Stimulated activated CD4-positive, alpha-beta T cell treated with anti-CD3 and anti-CD28 coated beads, TNF-alpha, amount 100 ng/mL, for 4 hours (primary cell): ENCODE measurements around the gene CYP3A7.
"Not testable (repeated sequence)": the region's sequence is repeated elsewhere in the genome, so short reads cannot be mapped to it uniquely, and the experiment has no call there.

Experiments
- DNase-seq, 3 experiments: peaks; one replicate each; pipeline ENCODE4 v3.0.0-alpha.2; 2020; ENCODE audit warnings: low read depth in 3 of 3

CYP3A7 gene

DNA sequence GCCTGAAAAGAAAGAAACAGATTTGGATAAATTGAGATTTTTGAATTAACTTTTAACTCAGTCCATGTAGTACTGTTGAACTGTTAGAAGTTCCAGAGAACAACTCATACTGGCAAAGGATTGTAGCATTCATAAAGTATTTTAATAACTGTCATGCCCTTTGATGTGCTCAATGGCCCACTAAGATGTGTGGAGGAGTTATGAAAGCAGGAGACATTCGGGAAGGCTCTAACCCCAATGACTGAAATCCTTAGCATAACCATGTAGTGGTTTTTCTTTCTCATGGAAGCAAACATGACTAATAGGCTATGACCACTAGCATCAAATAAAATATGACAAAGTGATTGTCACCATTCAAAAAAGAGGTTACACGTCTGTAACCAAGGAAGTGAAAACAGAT, 25.7 kb downstream of the CYP3A7 start:
- no peak for DNase-seq

DNA sequence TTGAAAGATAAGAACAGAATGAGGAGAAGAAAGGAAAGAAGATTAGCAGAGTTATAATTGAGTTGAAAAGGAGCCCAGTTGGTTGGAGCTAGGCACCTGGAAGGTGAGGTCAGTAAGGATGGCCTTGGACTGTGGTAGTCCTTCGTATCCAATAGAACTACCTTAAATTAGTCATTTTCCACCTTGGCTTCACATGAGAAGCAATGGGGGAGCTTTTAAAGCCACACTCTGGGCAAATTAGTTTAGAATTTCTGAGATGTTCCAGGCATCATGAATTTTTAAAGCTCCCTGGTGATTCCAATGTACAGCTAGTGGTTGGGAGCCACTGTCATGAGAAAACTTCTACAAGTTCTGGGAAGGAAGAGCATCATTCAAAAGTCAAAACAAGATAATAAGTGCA, 27.9 kb downstream of the CYP3A7 start:
- no peak for DNase-seq

DNA sequence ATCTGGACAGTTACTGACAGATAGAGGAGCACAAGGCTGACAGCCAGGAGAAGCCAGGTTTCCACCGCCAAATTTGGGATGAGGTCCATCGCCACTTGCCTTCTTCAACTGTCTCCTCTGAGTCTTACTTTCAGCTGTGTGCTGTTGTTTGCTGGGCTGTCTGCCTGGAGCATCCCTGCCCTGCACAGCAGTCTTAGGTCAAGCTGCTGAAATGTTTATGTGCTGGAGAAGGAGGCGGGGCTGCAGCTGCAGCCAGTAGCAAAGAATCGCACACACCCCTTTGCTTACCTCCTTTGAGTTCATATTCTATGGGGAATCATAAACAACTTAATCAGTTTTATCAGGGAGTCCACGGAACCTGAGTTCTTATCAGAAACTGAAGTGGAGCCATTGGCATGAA, 35.0 kb downstream of the CYP3A7 start:
- DNase-seq: no peak

DNA sequence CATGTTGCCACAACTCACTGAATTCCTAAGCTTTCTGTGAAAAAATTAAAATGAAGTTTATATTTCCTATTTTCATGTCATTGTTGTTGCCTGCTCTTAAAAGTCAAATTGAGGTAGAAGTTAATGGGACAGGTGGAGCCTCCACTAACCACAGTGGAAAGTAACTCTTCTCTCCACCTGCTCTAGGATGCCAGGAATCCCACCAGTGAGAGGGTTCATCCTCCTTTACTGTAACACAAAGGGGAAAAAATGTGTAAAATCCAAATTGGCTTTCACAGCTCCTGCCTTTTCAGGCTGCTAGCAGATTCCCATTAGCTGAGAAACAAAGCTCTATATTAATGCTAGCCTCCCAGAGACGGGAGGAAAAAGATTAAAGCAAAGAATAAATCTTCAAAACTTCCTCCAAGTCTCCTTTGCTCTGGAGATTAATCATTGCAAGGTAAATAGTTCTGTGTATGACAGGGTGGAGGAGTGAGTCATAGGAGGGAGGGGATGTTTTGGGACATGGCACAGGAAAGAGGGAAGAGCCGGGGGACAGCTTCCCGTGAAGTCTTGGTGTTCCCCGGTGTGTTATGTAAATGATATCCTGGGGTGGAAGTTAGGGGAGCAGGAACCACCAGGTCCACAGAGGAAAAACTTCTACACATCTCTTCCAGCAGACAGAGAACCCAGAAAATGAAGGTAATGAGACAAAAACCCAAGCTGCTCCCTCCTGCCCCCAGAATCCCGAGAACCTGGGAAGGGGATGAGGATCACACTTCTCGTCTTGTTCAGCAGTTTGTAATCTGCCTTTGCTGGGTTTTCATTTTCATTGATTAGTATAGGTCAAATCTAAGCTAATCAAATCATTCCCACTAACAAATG, 35.9 kb downstream of the CYP3A7 start:
- DNase-seq: not testable (repeated sequence)

DNA sequence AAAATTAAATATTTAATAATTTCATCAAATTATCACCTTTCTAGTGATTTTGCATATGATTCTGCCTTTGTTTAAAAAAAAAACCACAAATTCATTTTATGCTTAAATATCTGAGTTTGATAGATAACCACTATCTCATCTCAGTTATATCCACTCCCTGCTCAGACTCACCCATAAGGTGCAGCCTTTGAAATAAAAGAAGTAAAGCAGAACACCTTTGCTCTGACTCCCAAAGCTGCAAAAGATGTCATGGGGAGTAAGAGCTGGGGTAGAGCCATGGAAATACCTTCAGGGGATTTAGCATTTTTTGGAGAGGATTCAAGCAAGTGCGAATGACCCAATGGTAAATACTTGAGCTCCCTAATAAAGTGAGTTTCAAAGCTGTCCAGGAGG, 40.1 kb downstream of the CYP3A7 start:
- DNase-seq: no peak

DNA sequence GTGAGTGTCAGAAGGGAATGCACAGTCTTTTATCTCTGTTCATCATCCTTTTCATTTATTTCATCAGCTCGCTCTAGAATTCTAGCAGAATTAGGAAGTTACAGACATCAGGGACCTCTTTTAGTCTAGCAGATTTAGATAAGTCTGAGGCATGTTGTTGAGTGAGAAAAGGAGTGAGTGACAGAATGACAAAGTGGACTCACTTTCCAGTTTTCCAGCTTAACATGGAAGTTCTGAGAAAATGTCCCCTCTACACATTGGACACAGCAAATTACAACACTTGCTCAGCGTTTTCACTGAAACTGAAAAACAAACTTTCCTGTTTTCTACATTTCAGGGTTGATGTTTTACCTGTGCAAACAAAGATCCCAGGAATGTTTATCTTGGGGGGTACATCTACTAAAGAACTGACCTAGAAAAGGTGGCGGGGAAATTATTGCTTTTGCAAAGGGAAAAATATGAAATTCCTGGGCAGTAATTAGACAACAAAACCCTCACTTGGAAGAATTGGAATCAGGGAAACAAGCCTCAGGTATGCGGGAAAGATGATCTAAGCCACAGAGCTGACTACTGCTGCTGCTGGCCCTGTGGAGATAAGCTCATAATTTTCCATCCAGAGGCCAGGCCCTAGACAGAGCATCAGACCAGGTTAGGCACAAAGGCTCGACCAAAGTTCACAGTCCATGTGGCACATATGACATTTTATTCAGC, 40.6 kb downstream of the CYP3A7 start:
- no peak for DNase-seq

DNA sequence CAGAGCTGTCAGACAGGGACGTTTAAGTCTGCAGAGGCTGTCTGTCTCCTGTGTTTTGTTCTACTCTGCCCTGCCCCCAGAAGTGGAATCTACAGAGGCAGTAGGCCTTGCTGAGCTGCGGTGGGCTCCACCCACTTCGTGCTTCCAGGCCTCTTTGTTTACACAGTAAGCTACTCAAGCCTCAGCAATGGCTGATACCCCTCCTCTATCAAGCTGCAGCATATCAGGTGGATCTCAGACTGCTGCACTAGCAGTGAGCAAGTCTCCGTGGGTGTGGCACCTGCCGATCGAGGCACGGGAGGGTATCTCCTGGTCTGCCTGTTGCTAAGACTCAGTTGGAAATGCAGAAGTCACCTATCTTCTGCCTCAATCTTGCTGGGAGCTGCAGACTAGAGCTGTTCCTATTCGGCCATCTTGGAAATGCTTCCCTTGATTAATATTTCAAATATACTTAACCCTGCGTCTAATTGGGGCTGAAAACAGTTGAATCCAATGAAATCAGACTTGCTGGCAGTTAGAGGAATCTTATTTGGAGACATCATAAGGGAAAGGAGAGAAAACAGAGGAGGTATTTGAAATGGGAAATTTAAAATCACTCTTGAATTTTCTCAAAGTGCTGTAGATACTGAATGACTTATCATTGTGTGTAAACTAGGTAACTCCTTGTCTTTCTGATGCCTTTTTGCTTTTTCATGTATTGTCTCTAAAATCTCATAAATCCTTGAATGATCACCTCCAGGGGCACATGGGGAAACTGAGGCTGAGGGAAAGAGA, 41.4 kb downstream of the CYP3A7 start:
- no peak for DNase-seq

DNA sequence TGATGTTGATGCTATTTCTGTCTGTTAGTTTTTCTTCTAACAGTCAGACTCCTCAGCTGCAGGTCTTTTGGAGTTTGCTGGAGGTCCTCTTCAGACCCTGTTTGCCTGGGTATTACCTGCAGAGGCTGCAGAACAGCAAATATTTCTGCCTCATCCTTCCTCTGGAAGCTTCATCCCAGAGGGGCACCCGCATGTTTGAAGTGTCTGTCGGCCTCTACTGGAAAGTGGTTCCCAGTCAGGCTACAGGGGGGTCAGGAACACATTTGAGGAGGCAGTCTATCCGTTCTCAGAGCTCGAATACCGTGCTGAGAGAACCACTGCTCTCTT, 41.9 kb downstream of the CYP3A7 start:
- DNase-seq: no peak

DNA sequence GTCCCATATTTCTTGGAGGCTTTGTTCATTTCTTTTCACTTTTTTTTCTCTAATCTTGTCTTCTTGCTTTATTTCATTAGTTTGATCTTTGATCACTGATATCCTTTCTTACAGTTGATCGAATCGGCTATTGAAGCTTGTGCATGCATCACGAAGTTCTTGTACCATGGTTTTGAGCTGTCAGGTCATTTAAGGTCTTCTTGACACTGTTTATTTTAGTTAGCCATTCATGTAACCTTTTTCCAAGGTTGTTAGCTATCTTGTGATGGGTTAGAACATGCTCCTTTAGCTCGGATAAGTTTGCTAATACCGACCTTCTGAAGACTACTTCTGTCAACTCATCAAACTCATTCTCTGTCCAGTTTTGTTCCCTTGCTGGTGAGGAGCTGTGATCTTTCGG, 42.4 kb downstream of the CYP3A7 start:
- DNase-seq: not testable (repeated sequence)

DNA sequence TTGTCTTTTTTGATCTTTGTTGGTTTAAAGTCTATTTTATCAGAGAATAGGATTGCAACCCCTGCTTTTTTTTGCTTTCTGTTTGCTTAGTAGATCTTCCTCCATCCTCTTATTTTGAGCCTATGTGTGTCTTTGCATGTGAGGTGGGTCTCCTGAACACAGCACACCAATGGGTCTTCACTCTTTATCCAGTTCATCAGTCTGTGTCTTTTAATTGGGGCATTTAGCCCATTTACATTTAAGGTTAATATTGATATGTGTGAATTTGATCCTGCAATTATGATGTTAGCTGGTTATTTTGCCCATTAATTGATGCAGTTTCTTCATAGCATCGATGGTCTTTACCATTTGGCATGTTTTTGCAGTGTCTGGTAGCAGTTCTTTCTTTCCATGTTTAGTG, 43.3 kb downstream of the CYP3A7 start:
- DNase-seq: not testable (repeated sequence)

DNA sequence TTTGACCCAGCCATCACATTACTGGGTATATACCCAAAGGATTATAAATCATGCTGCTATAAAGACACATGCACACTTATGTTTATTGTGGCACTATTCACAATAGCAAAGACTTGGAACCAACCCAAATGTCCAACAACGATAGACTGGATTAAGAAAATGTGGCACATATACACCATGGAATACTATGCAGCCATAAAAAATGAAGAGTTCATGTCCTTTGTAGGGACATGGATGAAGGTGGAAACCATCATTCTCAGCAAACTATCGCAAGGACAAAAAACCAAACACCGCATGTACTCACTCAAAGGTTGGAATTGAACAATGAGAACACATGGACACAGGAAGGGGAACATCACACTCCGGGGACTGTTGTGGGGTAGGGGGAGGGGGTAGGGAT, 44.1 kb downstream of the CYP3A7 start:
- DNase-seq: not testable (repeated sequence)

DNA sequence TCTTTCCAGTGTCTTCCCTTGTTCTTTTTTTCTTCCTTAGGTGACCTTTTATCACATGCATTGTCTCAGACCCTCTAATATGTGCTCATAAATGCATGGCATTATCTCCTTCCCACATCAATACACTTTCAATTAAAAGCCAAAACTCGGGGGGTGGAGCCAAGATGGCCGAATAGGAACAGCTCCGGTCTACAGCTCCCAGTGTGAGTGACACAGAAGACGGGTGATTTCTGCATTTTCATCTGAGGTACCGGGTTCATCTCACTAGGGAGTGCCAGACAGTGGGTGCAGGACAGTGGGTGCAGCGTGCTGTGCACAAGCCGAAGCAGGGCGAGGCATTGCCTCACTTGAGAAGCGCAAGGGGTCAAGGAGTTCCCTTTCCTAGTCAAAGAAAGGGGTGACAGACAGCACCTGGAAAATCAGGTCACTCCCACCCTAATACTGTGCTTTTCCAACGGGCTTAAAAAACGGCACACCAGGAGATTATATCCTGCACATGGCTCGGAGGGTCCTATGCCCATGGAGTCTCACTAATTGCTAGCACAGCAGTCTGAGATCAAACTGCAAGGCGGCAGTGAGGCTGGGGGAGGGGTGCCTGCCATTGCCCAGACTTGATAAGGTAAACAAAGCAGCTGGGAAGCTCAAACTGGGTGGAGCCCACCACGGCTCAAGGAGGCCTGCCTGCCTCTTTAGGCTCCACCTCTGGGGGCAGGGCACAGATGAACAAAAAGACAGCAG, 49.0 kb downstream of the CYP3A7 start:
- not testable (repeated sequence) for DNase-seq

DNA sequence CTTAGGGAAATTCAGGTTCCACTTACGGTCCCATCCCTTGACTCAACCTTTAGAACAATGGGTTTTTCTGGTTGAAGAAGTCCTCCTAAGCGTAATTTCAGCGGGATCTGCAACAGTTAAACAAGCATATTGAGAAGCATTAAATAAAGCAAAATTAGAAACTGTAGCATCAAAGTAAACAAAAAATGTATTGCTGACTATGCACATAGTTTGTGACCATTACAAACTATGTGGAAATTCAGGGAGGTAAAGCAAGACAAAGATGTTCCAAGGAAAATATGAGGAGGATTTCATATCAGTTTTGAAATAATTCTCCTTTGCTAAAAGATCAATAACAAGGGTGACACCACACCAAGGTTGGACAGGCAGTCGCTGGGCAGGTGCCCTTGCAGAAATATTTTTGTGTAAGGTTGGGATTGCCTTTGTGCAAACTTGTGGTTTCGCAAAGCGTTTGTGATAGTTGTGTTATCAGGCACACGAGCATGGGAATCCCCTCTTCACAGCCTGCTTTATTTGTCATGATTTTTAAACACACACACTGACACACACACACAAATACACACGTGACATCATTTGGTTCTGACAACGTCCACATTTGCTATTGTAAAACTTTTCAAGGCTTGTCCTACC, 49.8 kb downstream of the CYP3A7 start:
- no peak for DNase-seq

DNA sequence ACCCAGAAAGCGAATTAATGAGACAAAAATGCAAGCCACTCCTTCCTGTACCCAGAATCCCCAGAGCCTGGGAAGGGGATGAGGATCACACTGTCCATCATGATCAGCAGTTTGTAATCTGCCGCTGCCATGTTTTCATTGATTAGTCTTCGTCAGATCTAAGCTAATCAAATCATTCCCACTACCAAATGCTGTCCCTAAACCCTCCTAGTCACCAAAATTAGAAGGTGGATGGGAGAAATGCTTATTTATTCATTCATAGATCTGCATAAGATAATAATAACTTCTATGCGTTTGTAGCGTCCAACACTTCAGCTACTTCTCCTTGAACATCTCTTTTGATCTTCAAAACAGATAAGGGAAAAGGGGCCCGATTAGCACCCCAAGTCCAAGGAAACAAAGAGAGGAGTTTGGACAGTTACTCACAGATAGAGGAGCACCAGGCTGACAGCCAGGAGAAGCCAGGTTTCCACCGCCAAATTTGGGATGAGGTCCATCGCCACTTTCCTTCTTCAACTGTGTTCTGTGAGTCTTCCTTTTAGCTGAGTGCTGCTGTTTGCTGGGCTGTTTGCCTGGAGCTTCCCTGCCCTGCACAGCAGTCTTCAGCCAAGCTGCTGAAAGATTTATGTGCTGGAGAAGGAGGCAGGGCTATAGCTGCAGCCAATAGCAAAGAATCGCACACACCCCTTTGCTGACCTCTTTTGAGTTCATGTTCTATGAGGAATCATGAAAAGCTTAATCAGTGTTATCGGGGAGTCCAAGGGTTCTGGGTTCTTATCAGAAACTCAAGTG, 55.4 kb downstream of the CYP3A7 start, which contains the start of gene CYP3A5:
CYP3A5 (minus strand) TSS at position 597 of the 792 bp plus-strand sequence; CDS start at position 497, 100 bp downstream.
- no peak for DNase-seq

DNA sequence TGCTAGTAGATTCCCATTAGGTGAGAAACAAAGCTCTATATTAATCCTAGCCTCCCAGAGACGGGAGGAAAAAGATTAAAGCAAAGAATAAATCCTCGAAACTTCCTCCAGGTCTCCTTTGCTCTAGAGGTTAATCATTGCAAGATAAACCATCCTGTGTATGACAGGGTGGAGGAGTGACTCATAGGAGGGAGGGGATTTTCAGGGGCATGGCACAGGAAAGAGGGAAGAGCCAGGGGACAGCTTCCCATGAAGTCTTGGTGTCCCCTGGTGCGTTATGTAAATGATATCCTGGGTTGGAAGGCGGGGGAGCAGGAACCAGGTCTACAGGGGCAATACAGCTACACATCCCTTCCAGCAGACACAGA, 56.0 kb downstream of the CYP3A7 start:
- no peak for DNase-seq

DNA sequence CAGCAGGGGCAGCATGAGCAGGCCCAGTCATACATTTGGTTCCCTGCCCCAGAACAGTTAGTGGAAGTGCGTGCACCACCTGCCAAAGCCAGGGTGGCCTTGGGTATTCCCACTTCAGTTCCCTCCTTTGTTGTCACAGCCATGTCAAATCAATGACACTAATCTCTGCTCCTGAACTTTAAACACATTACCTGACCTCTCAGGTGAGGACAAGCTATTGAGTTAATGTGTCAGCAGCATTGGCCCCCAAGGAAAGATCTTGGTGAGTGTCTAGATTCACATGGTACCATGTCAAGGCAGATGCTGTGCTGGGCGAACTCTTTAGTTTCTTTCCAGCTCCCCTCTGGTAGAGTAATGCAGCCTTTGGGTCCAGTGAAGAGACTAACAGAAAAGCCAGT, 57.3 kb downstream of the CYP3A7 start:
- DNase-seq: no peak

DNA sequence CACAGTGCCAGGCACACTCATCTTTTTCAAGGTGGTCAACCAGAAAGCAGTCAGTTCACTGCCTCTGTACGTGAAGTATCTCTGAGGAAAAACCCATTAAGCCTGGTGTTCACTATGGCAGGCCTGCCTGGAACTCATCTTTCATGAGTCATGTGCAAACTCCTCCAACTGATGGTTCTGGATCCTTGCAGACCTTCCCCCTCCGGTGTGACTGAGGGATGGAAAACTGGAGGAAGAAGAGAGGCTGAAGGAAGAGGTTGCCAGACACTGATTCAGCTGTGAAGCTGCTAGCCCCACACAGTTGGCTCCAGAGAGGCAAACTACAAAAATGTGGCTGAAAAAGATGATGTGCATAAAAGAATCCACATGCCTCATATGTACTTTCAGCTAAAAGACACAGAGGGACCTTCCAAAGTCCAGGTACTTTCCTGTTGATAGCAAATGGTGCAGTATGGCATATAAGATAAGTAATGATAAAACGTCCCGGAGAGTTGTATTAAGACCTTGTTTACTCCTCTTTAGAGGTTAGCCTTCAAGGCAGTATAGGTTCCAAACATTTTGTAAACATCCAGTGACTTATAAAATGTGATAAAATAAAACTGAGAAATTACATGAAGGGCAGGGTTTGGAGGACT, 57.9 kb downstream of the CYP3A7 start:
- no peak for DNase-seq

DNA sequence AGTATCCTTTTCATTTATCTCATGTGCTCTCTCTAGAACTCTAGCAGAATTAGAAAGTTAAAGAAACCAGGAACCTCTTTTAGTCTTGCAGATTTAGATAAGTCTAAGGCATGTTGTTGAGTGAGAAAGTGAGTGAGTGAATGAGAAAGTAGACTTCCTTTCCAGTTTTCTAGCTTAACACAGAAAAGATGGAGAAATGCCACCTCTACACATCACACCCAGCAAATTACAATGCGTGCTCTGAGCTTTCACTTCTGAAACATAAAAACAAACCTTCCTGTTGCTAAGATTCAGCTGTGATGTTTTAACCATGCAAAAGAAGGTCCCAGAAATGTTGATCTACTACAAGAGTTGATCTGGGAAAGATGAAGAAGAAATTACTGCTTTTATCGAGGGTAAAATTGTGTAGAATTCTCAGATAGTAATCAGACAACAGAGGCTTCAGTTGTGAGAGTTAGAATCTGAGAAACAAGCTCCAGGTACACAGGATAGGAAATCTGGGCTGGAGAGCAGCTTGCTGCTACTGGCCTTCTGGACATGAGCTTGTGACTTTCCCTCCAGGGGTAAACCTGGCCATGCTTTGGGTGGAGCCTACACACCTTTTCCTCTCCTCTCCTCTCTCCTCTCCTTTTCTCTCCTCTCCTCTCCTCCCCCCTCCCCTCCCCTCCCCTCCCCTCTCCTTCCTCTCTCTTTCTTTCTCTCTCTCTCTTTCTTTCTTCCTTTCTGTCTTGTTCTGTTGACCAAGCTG, 59.8 kb downstream of the CYP3A7 start:
- DNase-seq: no peak

DNA sequence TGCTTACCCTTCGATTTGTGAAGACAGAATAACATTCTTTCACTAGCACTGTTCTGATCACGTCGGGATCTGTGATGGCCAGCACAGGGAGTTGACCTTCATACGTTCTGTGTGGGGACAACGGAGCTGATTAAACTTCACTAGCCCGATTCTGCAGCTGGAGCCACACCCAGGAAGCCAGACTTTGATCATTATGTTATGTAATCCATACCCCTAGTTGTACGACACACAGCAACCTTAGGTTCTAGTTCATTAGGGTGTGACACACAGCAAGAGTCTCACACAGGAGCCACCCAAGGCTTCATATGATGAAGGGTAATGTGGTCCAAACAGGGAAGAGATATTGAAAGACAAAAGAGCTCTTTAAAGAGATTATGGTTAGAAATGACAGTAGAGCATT, 62.4 kb downstream of the CYP3A7 start:
- DNase-seq: no peak
